Activated gamma-delta T cell treated with Interleukin-2 at 50 U/mL for 16 hours (primary cell): ENCODE results near the gene PTGDS.

Source experiments
- DNase-seq: peaks from one replicate; pipeline ENCODE4 v3.0.0-alpha.2; 2020

PTGDS gene

DNA sequence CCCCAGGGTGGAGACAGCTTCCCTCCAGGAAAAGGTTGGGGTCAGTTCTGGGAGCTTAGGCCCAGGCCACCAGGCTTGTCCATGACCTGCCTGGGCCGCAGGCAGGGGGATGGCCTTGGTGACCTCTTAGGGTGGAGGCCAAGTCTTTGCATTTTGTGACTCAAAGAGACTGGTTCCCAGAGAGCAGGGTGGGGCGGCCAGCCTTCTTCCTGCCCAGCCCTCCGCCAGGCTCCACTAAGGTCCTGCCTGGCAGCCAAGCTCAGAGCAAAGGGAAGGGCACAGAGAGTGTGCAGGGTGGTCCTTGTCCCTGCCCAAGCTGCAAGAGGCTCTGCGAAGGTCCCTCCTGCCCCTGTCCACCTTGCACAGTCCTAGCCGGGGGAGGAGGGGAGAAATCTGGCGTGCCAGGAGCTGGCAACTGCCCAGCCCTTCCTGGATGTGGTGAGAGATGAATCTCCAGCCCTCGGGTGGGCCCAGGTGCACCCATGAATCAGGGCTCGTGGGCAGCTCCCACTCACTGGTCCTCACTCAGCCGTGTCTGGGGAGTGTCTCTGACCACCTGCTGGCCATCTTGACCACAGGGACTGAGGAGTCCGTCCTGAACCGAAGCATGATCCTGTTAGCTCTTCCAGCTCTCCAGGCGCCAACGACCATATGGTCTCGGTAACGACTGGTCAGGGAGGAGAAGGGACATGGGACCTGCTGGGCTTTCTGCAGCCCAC, 2.3 kb upstream of the PTGDS start:
- DNase-seq, result no peak

DNA sequence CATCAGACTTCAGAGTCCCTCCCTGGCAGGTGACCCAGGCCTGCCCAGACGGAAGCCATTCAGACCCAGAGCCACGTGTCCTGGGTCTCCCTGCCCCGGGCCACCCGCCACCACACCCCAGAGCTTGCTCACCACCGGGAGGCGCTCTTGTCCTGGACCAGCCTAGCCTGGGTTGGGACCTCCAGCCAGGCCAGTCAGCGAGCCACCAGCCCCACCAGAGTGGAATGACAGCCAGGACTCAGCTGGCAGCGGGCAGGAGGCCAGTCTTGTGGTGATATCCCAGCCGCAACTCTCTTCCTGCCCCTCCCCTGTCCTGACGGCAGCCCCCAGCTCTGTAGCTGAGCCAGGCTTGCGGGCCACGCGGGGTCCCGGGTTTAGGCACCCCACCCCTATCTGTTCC, 1.7 kb upstream of the PTGDS start:
- DNase-seq, result peak; percentile 38

DNA sequence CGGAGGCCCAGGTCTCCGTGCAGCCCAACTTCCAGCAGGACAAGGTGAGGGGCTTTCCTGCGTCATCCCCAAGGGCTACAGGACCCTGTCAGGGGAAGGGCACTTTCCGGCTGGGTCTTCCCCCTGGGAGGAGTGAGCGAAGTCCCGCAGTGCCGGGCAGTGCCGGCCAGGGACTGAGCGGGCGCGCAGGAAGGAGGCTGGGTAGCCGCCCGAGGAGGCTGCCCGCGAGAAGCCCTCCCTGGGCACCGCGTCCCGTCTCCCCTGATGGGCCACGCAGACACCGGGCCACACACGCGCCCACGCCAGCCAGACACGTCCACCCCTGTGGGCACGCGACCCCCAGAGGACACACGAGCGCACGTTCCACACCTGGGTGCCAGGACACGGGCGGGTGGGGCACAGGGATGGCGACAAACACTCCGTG, 357 bp downstream of the PTGDS start:
- DNase-seq, result no peak

DNA sequence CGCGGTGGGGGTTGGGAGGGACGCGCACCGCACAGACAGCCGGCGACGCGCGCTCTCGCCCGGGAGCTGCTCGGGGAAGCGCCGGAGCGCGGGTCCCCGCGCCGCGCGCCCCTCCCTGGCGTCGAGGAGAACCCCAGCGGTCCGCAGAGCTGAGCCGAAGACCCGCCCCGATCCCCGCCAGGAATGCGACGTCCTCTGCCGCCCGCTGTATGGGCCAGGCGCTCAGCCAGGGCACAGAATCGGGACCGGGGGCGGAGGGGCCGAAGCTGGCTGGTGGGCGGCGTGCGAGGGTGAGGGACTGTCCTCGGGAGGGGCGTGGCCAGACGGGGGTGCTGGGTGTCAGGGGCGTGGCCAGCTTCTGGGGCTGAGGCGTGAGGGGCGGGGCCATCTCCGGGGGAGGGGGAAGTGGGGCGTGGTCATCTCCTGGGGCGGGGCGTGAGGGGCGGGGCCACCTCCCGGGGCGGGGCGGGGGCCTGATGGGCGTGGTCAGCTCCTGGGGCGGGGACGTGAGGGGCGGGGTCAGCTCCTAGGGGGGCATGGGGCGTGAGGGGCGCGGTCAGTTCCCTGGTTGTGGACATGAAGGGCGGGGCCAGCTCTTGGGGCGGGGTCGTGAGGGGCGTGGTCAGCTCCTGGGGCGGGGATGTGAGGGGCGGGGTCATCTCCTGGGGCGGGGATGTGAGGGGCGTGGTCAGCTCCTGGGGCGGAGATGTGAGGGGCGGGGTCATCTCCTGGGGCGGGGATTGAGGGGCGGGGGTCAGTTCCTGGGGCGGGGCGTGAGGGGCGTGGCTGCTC, 965 bp downstream of the PTGDS start:
- peak; percentile 75 for DNase-seq

DNA sequence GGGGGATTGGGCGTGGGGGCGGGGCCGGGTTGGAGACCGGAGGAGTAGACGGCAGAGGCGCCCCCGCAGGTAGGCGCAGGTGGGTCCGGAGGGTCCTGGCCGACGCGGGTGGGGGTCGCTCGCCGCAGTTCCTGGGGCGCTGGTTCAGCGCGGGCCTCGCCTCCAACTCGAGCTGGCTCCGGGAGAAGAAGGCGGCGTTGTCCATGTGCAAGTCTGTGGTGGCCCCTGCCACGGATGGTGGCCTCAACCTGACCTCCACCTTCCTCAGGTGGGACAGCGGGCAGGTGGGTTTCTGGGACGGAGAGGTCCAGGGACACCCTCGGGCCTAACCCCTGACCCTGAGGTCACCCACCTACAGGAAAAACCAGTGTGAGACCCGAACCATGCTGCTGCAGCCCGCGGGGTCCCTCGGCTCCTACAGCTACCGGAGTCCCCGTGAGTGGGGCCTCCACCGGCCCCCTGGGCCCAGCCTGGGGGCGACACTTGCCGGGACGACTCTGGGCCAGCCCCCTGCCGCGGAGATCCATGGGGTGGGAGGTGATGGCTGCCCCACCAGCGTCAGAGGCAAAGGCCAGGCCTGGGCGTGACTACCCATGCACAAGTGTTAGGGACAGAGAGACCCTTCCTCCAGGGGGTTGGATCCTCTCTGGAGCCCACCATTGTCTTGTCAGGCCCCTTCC, 1.7 kb downstream of the PTGDS start:
- DNase-seq, result no peak

DNA sequence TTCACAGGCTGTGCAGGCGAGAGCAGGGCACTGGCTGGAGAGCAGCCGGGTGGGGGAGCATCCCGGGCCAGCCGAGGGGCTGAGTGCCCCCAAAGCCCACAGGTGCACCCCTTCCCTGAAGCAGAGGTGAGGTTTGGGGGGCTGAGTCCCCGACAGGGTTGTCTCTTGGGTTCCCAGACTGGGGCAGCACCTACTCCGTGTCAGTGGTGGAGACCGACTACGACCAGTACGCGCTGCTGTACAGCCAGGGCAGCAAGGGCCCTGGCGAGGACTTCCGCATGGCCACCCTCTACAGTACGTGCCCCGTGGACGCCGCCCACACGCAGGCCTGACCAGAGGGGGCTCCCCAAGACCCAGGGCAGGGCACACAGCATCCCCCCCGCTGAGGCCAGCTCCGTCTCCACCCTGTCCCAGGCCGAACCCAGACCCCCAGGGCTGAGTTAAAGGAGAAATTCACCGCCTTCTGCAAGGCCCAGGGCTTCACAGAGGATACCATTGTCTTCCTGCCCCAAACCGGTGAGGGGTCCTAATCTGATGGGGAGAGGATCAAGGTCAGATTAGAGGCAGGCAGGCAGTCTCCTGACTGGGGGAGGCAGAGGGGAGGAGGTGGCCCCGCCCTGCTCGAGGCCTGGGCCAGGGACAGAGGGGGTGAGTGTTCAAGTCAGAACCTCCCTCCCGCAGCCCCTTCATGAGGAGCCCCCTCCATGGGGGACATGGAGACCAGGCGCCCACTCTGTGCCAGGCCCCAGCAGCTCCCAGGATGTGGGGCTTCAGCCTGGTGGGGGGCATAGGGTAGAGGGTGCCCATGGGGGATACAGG, 2.7 kb downstream of the PTGDS start:
- no peak for DNase-seq

DNA sequence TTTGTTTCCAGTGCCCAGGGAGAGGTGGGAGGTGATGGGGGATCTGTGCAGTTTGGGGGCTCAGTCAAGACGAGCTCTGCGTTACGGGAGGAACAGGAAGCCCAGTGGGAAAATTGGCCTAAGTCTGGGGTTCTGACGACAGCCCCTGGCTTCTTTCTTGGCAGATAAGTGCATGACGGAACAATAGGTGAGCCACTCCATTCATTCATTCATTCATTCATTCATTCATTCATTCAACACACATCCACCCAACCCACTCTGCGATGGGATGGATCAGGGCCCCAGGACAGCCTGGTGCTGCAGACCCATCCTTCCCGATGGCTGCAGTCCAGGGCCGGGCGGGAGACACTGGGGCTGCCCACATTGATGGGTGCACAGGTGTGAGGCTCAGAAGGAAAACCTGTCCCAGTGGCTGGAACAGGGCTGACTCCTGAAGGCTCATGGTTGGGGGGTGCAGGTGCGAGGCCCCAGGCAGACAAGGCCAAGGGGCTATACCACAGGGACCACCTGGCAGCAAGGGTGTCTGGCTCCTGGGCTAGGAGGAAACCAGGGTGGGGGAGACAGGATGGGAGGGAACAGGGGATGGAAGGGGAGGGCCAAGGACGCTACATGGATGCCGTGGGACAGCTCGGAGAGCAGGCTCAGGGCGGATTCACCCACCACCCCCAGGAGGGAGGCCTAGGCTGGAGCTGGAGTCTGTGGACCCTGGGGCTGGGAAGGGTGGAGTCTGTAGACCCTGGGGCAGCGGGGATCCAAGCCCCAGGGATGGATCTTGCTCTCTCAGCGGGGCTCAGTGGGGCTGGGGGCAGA, 3.6 kb downstream of the PTGDS start:
- DNase-seq, result no peak

DNA sequence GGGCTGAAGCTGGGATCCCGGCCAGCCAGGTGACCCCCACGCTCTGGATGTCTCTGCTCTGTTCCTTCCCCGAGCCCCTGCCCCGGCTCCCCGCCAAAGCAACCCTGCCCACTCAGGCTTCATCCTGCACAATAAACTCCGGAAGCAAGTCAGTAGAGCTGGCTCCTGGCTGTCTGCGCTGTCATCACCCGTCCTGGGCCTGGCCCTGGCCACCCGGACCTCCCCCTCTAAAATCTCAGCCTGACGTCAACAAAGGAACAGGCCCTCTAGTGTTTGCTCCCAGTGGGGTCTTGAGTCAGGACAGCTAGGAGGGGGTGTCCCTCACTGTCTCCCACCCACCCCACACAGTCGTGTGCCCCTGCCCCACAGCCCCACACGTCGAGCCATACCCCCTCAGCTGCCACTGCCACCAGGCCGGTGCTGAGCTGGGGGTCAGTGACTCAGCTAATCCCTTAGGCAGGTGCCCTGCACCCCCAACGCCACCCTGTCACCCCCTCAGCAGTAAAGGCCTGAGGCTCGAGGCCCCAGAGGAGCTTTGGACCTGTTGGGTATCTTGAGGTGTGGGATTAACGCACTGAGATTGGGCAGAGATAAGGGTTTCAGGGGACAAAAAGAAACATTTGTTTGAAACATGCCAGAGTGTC, 4.4 kb downstream of the PTGDS start:
- no peak for DNase-seq

DNA sequence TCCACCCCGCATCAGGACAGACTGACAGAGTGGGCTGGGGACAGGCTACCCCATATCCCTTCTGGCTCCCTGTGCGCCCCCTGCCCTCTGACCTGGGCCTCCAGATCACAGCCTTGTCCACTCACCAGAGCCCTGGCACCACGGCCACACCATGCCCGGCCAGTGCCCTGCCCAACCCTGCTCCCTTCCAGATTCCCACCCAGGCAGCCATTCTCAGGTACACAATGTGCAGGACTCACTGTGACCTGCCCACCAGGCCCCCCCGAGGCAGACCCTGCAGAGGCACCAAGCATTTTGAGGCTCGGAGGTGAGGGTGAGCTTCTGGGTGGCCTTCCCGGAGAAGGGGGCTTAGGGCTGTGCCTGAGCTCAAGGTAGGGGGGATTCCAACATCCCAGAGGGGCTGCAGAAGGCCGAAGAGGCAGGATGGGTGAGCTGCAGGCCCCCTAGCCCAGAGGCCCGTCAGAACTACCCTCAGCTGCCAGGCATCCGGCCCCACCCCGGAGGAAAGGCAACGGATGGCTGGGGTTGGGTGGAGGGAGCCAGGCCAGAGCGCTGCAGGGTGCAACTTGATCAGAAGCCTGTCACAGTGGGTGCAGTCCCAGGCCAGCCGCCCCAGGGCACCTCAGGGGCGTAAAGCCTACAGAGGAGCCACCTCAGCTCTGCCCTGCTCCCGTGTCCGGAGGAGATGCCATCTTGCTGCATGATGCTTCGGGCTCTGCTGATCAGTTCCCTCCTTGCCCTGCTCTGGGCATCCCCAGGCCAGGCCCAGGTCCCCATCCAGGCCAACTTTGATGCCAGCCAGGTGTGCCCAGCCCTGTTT, 5.1 kb downstream of the PTGDS start, which contains the start of gene LCNL1:
TSS of gene LCNL1 (plus strand) at position 762 of the 820 bp plus-strand sequence. CDS start 594 bp downstream, outside the sequence.
- DNase-seq, result no peak

DNA sequence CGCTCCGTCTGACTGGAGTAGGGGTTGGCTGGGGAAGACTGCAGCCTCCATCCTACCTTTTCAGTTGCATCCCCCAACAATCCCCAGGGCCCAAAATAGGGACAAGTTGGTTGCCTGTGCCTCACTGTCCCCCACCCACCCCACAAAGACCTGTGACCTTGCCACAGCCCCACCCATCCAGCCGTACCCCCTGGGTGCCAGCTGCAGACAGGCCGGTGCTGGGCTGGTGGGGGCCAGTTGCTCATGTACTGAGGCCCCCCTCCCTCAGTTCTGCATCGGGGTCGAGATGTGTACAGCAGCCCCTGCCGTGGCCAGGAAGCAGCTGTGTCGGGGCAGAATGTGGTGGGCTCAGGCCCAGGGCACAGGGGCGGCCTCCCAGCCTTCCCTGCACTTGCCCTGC, 5.9 kb downstream of the PTGDS start:
- DNase-seq, result no peak

DNA sequence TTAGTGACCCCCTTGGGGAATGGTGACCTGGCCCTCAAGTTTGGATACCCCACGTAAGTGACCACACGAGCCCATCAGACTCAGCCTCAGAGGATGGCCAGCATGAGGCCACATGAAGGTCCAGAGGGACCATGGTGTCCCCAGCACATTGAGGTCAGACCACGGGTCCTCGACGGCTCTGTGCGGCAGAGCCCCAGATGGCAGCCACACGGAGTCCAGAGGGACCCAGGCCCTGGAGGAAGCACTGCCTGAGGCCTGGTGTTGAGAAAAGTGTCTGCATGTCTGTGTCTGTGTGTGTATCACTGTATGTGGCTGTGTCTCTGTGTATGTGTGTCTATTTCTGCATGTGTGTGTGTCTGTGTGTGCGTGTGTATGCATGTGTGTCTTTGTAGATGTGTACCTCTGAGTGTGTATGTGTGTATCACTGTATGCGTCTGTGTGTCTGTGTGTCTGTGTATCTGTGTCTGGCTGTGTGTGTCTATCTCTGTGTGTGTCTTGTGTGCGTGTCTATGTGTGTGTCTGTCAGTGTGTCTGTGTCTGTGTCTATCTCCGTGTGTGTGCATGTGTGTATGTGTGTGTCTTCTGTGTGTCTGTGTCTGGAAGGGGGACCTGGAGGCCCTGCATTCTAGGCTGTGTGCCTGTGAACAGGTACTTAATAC, 6.5 kb downstream of the PTGDS start:
- no peak for DNase-seq

DNA sequence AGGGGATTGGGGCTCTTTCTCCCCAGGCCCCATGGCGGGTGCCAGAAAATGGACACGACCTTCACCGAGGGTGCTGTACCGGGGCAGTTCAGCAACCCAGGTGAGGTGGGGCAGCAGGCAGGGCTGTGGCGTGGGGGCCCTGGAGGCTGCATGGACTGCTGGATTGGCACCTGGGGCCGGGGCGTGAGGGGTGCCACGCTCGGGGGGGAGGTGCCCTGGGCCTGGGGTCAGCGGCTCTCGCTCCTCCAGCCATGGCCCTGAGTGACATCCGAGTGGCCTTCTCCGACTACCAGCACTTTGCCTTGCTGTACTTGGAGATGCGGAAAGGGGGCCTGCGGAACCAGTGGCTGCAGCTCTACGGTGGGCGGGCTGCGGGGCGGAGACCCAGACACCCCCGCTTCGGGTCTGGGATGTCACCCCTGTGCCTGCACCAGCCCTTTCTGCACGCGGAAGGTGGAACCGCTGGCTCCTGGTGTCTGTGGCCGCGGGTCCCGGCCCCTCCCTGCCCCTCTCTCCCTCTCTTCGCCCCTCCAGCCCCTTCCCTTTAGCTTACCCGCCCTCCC, 7.2 kb downstream of the PTGDS start:
- no peak for DNase-seq

DNA sequence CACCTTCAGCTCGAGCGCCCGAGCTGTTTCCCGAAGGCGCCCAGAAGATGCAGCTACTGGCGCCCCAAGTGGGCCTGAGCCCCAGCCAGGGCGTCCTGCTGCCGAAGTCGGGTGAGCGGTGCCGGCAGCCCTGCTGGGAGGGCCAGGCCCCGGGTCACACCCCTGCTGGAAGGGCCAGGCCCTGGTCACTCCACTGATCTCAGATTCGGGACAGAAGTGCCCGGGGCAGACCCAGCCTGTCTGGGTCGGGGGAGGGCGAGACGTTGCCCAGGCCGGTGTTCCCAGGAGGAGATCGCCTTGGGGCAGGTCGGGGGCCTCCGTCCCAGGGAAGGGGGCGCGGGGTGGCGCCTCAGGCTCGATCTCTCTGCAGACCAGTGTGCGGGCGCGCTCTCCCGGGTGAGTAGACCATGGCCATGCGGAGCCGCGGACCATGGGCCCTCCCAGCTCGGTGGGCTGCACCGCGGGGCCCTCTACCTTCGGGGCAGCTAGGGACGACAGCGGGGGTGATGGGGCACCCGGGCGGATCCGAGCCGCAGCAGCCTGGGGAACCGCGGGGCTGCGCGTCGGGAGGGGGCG, 7.8 kb downstream of the PTGDS start:
- DNase-seq, result no peak

DNA sequence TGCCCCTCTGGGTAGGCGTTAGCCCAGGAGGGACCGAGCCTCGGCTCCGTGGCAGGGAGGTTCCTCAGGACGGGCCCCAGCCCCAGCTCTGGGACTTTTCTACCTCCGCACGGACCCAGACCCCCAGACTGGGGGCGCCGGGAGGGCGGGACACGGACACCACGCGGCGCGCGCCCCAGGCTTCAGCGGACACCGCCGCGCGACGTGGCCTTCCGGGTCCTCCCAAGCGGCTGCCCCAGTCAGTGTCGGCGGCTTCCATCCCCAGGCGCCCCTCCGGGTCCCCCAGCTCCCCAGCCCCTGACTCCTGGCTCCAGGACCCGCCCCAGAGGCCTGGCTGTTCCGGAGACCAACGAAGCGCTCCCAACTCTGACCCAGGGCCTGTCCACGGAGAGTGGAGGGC, 8.5 kb downstream of the PTGDS start:
- DNase-seq, result no peak

DNA sequence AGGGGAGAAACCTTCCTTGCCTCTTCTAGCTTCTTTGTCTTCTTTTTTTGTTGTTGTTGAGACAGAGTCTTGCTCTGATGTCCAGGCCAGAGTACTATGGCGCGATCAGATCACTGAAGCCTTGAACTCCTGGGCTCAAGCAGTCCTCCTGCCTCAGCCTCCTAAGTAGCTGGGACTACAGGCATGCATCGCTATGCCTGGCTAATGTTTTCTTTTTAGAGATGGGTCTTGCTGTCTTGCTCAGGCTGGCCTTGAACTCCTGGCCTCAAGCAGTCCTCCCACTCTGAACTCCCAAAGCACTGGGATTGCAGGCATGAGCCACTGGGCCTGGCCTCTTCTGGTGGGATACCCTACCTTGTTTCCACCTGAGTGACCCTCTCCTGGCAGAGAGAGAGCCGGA, 11.6 kb downstream of the PTGDS start:
- DNase-seq, result no peak

DNA sequence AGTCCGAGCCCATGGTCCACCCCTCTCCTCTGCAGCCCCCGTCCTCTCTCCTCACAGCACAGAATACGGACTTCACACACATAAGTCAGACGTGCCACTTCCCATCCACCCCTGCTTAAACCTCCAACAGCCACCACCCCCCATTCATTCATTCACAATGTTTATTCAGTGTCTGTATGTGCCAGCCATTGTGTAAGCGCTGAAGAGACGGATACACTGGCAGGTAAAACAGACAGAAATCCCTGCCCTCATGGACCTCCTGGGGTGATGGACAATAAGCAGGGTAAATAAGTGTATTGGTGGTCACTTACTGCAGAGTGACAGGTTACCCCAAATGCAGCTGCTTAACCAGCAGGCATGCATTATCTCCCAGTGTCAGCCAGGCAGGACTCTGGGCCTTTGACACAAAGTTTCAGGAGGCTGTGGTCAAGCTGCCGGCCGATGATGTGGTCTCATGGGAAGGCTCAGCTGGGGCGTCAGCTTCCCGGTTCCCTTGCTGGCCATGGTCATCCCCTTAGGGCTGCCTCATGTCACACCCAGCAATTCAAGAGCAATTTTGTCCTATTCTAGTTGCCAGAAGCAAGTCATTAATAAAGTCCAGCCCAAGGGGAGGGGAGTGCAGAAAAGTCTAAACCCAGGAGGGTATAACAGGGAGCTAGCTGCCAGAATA, 13.1 kb downstream of the PTGDS start:
- no peak for DNase-seq

DNA sequence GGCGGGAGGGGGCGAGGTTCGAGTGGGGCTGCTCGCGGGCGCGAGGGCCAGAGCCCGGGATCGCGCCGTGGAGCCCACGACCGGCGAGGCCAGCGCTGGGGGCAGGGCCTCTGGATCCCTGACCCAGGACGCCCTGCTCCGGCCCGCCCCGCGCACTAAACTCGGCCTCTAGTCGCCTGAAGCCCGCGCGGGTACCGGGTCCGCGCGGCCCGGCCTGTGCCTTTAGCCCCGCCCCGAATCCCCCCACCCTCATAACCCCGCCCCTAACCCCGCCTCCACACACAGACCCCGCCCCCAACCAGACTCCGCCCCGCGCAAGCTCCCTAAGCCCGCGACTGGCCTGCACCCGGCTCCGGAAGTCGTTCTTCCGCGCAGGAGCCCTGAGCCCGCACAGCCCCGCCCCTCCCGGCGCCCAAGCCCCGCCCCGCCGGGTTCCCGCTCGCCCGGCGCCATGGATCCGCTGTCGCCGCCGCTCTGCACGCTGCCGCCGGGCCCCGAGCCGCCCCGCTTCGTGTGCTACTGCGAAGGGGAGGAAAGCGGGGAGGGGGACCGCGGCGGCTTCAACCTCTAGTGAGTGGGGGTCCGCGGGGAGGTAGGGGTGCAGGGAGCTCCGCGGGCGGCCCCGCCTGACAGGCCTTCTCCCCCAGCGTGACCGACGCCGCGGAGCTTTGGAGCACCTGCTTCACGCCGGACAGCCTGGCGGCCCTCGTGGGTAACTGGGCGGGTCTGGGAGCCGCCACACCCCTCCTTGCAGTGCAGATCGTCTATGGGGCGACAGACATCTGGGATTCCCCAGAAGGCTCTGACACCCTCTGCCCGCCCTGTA, 14.9 kb downstream of the PTGDS start, which contains the start of gene PAXX:
TSS of gene PAXX (plus strand) at position 430 of the 826 bp plus-strand sequence. CDS start at position 452, 22 bp downstream.
- DNase-seq, result peak; percentile 94
